ENCODE results near the gene ABLIM2. TPM values are rescaled to one million over a fixed set of nuclear protein-coding genes. Genes with fewer than 3 reads are reported as not detected.

The ABLIM2 gene
- total and polyA plus RNA-seq, 7 experiments from 2014 or later: 0.22 to 5.8 (median 3.1) TPM

DNA sequence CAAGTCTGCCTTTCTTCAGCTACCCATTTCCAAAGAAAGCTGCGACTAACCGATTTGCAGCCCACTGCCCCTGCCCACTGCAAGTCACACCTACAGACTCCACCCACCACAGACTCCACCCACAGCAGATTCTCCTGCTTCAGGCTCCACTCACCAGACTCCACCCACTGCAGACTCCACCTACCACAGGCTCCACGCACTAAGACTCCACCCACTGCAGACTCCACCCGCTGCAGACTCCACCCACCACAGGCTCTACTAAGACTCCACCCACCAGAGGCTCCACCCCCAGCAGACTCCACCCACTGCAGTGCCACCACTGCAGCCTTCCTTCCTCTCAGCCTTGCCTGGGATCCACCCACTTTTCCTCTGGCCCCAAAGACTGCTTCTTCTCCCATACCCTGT is 41.3 kb downstream of the ABLIM2 start:
- H3K36me3 ChIP-seq (ENCODE audit: control insufficient read depth in 2 of 3, insufficient read depth in 3 of 3, low read length in 3 of 3): no peaks in the 10 kb centered on the region
- H3K4me1 Mint-ChIP-seq: peaks cover 0 to 19% (median 10%) of the 10 kb centered on the region in 7 donors
- peaks cover 0 to 4% (median 0%) of the 10 kb centered on the region in 5 donors for H3K27me3 Mint-ChIP-seq
- ATAC-seq: peak; percentile 68
- H3K27me3 ChIP-seq (ENCODE audit: control insufficient read depth in 2 of 2, insufficient read depth in 2 of 2, low read length in 2 of 2): no peaks in the 10 kb centered on the region
- DNase-seq: peak in 5 of 9 donors; percentile 5 to 38 (median 16)
- no peaks in the 10 kb centered on the region for H3K9me3 ChIP-seq (ENCODE audit: control insufficient read depth in 2 of 3, low read length in 3 of 3)
- intact Hi-C loops (cut with micrococcal nuclease): no loop called here
- H3K4me3 Mint-ChIP-seq: no peak overlapping the region
- no peak overlapping the region for H3K27ac ChIP-seq (ENCODE audit: low read depth, low read length)
- ChIA-PET CTCF (no interaction called here), POLR2A (no interaction called here)
- H3K27ac Mint-ChIP-seq: no peak overlapping the region
- no peak overlapping the region for H3K4me3 ChIP-seq (ENCODE audit: low read length)
- peaks cover 0 to 5% (median 0%) of the 10 kb centered on the region in 11 donors for H3K9me3 Mint-ChIP-seq
- H3K36me3 Mint-ChIP-seq: no peaks in the 10 kb centered on the region
- peaks cover 0 to 13% of the 10 kb centered on the region in 2 donors for H3K4me1 ChIP-seq (ENCODE audit: control insufficient read depth in 2 of 2, insufficient read depth in 2 of 2, low read length in 2 of 2)

GRCh38 chr4:8115916-8116315 is 42.7 kb downstream of the ABLIM2 start:
- ATAC-seq: no peak
- H3K4me3 Mint-ChIP-seq: no peak overlapping the region
- no peak for DNase-seq
- H3K36me3 Mint-ChIP-seq: no peaks in the 10 kb centered on the region
- H3K4me3 ChIP-seq (ENCODE audit: low read length): no peak overlapping the region
- H3K27me3 ChIP-seq (ENCODE audit: control insufficient read depth in 2 of 2, insufficient read depth in 2 of 2, low read length in 2 of 2): no peaks in the 10 kb centered on the region
- no peaks in the 10 kb centered on the region for H3K36me3 ChIP-seq (ENCODE audit: control insufficient read depth in 2 of 3, insufficient read depth in 3 of 3, low read length in 3 of 3)
- H3K27ac Mint-ChIP-seq: no peak overlapping the region
- peaks cover 0 to 5% (median 0%) of the 10 kb centered on the region in 11 donors for H3K9me3 Mint-ChIP-seq
- no peaks in the 10 kb centered on the region for H3K9me3 ChIP-seq (ENCODE audit: control insufficient read depth in 2 of 3, low read length in 3 of 3)
- ChIA-PET POLR2A (no interaction called here), CTCF (no interaction called here)
- peaks cover 0 to 19% (median 10%) of the 10 kb centered on the region in 7 donors for H3K4me1 Mint-ChIP-seq
- peaks cover 0 to 13% of the 10 kb centered on the region in 2 donors for H3K4me1 ChIP-seq (ENCODE audit: control insufficient read depth in 2 of 2, insufficient read depth in 2 of 2, low read length in 2 of 2)
- no peak overlapping the region for H3K27ac ChIP-seq (ENCODE audit: low read depth, low read length)
- H3K27me3 Mint-ChIP-seq: peaks cover 0 to 4% (median 0%) of the 10 kb centered on the region in 5 donors
- intact Hi-C loops (cut with micrococcal nuclease): no loop called here

DNA sequence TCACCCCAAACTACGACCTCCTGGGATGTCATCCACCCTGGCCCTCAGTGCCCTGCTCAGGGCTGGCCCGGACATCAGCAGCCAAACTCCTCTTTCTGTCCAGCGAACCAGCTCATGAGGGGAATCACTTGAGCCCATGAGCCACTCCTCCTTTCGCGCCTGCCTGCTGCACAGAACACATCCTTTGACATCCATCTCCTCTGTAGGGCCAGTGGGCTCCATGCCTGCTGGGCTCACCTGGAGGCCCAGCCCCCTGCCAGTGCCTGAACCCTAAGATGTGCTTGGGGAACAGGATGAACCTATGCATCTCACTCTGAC is 43.5 kb downstream of the ABLIM2 start:
- H3K27ac Mint-ChIP-seq: no peak overlapping the region
- ChIA-PET POLR2A (no interaction called here), CTCF (no interaction called here)
- no peak overlapping the region for H3K4me3 Mint-ChIP-seq
- Histone ChIP-seq H3K27ac (ENCODE audit: low read depth, low read length) (no peak overlapping the region), H3K36me3 (ENCODE audit: control insufficient read depth in 2 of 3, insufficient read depth in 3 of 3, low read length in 3 of 3) (no peaks in the 10 kb centered on the region), H3K4me1 (ENCODE audit: control insufficient read depth in 2 of 2, insufficient read depth in 2 of 2, low read length in 2 of 2) (peaks cover 0 to 13% of the 10 kb centered on the region in 2 donors), H3K4me3 (ENCODE audit: low read length) (no peak overlapping the region), H3K27me3 (ENCODE audit: control insufficient read depth in 2 of 2, insufficient read depth in 2 of 2, low read length in 2 of 2) (no peaks in the 10 kb centered on the region), H3K9me3 (ENCODE audit: control insufficient read depth in 2 of 3, low read length in 3 of 3) (no peaks in the 10 kb centered on the region)
- DNase-seq (no peak), ATAC-seq (no peak)
- intact Hi-C loops (cut with micrococcal nuclease): no loop called here
- peaks cover 0 to 19% (median 10%) of the 10 kb centered on the region in 7 donors for H3K4me1 Mint-ChIP-seq
- H3K36me3 Mint-ChIP-seq: no peaks in the 10 kb centered on the region
- peaks cover 0 to 5% (median 0%) of the 10 kb centered on the region in 11 donors for H3K9me3 Mint-ChIP-seq
- H3K27me3 Mint-ChIP-seq: peaks cover 0 to 1% (median 0%) of the 10 kb centered on the region in 5 donors

DNA sequence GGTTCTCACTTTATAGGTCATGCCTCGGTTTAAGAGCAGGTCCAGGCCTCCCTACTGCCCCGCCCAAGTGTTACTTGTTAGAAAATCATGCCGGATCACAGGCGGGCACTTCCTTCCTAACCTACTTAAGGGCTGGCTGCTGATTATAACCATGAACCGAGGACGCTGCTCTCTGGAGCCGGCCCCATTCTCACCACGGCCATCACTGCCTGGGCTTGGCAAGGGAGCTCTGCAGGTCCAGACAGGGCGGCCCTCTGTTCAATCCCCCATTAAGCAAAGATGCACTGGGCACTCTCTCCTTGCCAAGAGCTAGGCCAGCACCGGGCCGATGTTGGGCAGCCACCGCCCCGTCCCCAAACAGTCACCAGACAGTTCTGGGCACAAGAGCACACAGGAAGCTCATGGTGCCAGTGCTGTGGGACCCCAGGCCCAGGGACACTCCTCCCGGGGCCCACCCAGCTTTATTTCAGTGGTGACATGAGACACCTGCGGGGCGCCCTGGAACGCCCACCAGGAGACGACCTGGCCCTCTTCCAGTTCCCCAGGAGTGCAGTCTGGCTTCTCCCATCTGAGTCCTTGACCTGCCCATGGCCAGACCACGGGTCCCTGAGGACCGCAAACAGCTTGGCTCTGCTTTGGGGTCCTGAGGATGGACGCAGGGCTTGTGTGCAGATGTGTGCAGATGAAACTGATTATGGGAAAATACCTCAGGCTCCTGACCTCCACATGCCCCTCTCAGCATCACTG is 44.0 kb downstream of the ABLIM2 start:
- POLR2A ChIA-PET: no interaction called here
- Mint-ChIP-seq H3K4me1 (peaks cover 0 to 19% (median 10%) of the 10 kb centered on the region in 7 donors), H3K27me3 (peaks cover 0 to 1% (median 0%) of the 10 kb centered on the region in 5 donors), H3K4me3 (no peak overlapping the region), H3K9me3 (peaks cover 0 to 5% (median 0%) of the 10 kb centered on the region in 11 donors), H3K36me3 (no peaks in the 10 kb centered on the region), H3K27ac (no peak overlapping the region)
- Histone ChIP-seq H3K27ac (ENCODE audit: low read depth, low read length) (no peak overlapping the region), H3K4me1 (ENCODE audit: control insufficient read depth in 2 of 2, insufficient read depth in 2 of 2, low read length in 2 of 2) (peaks cover 0 to 13% of the 10 kb centered on the region in 2 donors), H3K36me3 (ENCODE audit: control insufficient read depth in 2 of 3, insufficient read depth in 3 of 3, low read length in 3 of 3) (no peaks in the 10 kb centered on the region), H3K9me3 (ENCODE audit: control insufficient read depth in 2 of 3, low read length in 3 of 3) (no peaks in the 10 kb centered on the region), H3K4me3 (ENCODE audit: low read length) (no peak overlapping the region), H3K27me3 (ENCODE audit: control insufficient read depth in 2 of 2, insufficient read depth in 2 of 2, low read length in 2 of 2) (no peaks in the 10 kb centered on the region)
- DNase-seq: no peak
- ATAC-seq: no peak
- CTCF ChIA-PET: no interaction called here
- intact Hi-C loops (cut with micrococcal nuclease): no loop called here

GRCh38 chr4:8113611-8114377 is 44.8 kb downstream of the ABLIM2 start:
- intact Hi-C loops (cut with micrococcal nuclease): no loop called here
- ATAC-seq (no peak), DNase-seq (no peak)
- ChIA-PET POLR2A (no interaction called here), CTCF (no interaction called here)
- H3K27me3 Mint-ChIP-seq: peaks cover 0 to 2% (median 0%) of the 10 kb centered on the region in 5 donors
- H3K4me3 ChIP-seq (ENCODE audit: low read length): no peak overlapping the region
- no peak overlapping the region for H3K27ac Mint-ChIP-seq
- H3K4me3 Mint-ChIP-seq: no peak overlapping the region
- no peaks in the 10 kb centered on the region for H3K36me3 Mint-ChIP-seq
- H3K9me3 ChIP-seq (ENCODE audit: control insufficient read depth in 2 of 3, low read length in 3 of 3): no peaks in the 10 kb centered on the region
- H3K27ac ChIP-seq (ENCODE audit: low read depth, low read length): no peak overlapping the region
- peaks cover 0 to 19% (median 10%) of the 10 kb centered on the region in 7 donors for H3K4me1 Mint-ChIP-seq
- no peaks in the 10 kb centered on the region for H3K27me3 ChIP-seq (ENCODE audit: control insufficient read depth in 2 of 2, insufficient read depth in 2 of 2, low read length in 2 of 2)
- H3K36me3 ChIP-seq (ENCODE audit: control insufficient read depth in 2 of 3, insufficient read depth in 3 of 3, low read length in 3 of 3): no peaks in the 10 kb centered on the region
- H3K4me1 ChIP-seq (ENCODE audit: control insufficient read depth in 2 of 2, insufficient read depth in 2 of 2, low read length in 2 of 2): peaks cover 0 to 13% of the 10 kb centered on the region in 2 donors
- peaks cover 0 to 5% (median 0%) of the 10 kb centered on the region in 11 donors for H3K9me3 Mint-ChIP-seq

DNA sequence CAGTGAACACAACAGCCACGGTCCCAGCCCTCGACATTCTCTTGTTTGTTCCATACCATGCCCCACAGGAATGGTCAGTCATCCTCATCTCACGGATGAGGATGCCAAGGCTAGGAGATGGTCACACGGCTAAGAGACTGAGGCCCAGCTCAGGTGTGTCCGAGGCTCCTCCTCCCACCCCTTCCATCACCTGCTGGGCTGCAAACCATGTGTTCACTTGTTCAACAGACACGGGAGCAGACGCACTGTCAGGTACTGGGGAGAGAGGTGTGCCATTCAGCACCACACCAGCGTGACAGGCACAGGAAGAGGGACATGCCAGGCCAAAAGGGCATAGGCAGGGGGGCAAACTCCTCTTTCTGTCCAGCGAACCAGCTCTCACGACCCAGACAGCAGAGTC is 45.9 kb downstream of the ABLIM2 start:
- Histone ChIP-seq H3K4me1 (ENCODE audit: control insufficient read depth in 2 of 2, insufficient read depth in 2 of 2, low read length in 2 of 2) (peaks cover 0 to 13% of the 10 kb centered on the region in 2 donors), H3K4me3 (ENCODE audit: low read length) (no peak overlapping the region), H3K27ac (ENCODE audit: low read depth, low read length) (no peak overlapping the region), H3K27me3 (ENCODE audit: control insufficient read depth in 2 of 2, insufficient read depth in 2 of 2, low read length in 2 of 2) (no peaks in the 10 kb centered on the region), H3K36me3 (ENCODE audit: control insufficient read depth in 2 of 3, insufficient read depth in 3 of 3, low read length in 3 of 3) (no peaks in the 10 kb centered on the region), H3K9me3 (ENCODE audit: control insufficient read depth in 2 of 3, low read length in 3 of 3) (no peaks in the 10 kb centered on the region)
- Mint-ChIP-seq H3K4me1 (peaks cover 0 to 19% (median 7%) of the 10 kb centered on the region in 7 donors), H3K36me3 (no peaks in the 10 kb centered on the region), H3K27me3 (peaks cover 0 to 4% (median 0%) of the 10 kb centered on the region in 5 donors), H3K4me3 (no peak overlapping the region), H3K27ac (no peak overlapping the region), H3K9me3 (peaks cover 0 to 5% (median 0%) of the 10 kb centered on the region in 11 donors)
- POLR2A ChIA-PET: interaction anchor here (0.7 kb wide), 1 partner anchor 63 kb away, joined by 3 read pairs; no protein-coding TSS in a partner anchor
- CTCF ChIA-PET: no interaction called here
- ATAC-seq (no peak), DNase-seq (no peak)
- intact Hi-C loops (cut with micrococcal nuclease): no loop called here
